GM19351 (cell line): Measurements from ENCODE around the gene U2AF2.

Source experiments
- ATAC-seq: cut with Tn5 transposase; IDR thresholded peaks from one replicate; pipeline ENCODE4 v1.9.1; 2021; ENCODE audit warnings: mild to moderate bottlenecking, moderate library complexity; ENCODE audit not compliant: unreplicated experiment

The U2AF2 gene

GRCh38 chr19:55642153-55643002, 12.5 kb upstream of the U2AF2 start:
- ATAC-seq = no peak

GRCh38 chr19:55643003-55643886, 11.6 kb upstream of the U2AF2 start, which contains the start of gene ZNF581:
TSS of gene ZNF581 (plus strand) at chr19:55643649. CDS start at chr19:55644572, 923 bp downstream.
- ATAC-seq = no peak

GRCh38 chr19:55643887-55644176, 11.0 kb upstream of the U2AF2 start:
- no peak for ATAC-seq

GRCh38 chr19:55644191-55644833, 10.5 kb upstream of the U2AF2 start:
- no peak for ATAC-seq

- ATAC-seq = no peak
These were observed 9.9 kb upstream of the U2AF2 start for GRCh38 chr19:55644842-55645511.

GRCh38 chr19:55645512-55645881, 9.3 kb upstream of the U2AF2 start:
- ATAC-seq = no peak

- ATAC-seq = no peak
These were observed 7.7 kb upstream of the U2AF2 start for GRCh38 chr19:55646889-55647731.

- no peak for ATAC-seq
These were observed 6.9 kb upstream of the U2AF2 start, which contains the start of gene CCDC106 for GRCh38 chr19:55647732-55648584. TSS of gene CCDC106 (plus strand) at chr19:55648212. CDS start at chr19:55649047, 835 bp downstream.

- no peak for ATAC-seq
These were observed 6.1 kb upstream of the U2AF2 start for GRCh38 chr19:55648585-55649267.

GRCh38 chr19:55649268-55650125, 5.3 kb upstream of the U2AF2 start:
- ATAC-seq = no peak

- no peak for ATAC-seq
These were observed 4.7 kb upstream of the U2AF2 start for GRCh38 chr19:55650126-55650557.

GRCh38 chr19:55650602-55651230, 4.1 kb upstream of the U2AF2 start:
- ATAC-seq = no peak

- no peak for ATAC-seq
These were observed 3.6 kb upstream of the U2AF2 start for GRCh38 chr19:55651236-55651635.

- no peak for ATAC-seq
These were observed 2.3 kb upstream of the U2AF2 start for GRCh38 chr19:55652311-55653128.

GRCh38 chr19:55653651-55654322, 1.0 kb upstream of the U2AF2 start:
- peak; percentile 39 for ATAC-seq
